HEK293T (cell line): ENCODE results near the gene LUM.

Experiments
- CTCF ChIA-PET: fragments of 350-600 bp; formaldehyde crosslinking; extraction: SDS; loops from one replicate; lab custom pipeline; 2021; ENCODE audit warnings: antibody characterized with exemption, inconsistent platforms; lab: Yijun Ruan, JAX
- POLR2A ChIA-PET: fragments of 350-600 bp; formaldehyde crosslinking; extraction: SDS; loops from one replicate; lab custom pipeline; 2020; ENCODE audit warnings: antibody characterized with exemption, inconsistent platforms; lab: Yijun Ruan, JAX
- DNase-seq: peaks from one replicate; pipeline ENCODE4 v3.0.0; 2012; ENCODE audit warnings: mixed read lengths; ENCODE audit errors: extremely low spot score
- ARNT ChIP-seq: fragments of 450-650 bp; IDR thresholded peaks from 2 replicates; pipeline ENCODE4 v1.6.1; 2017; ENCODE audit warnings: mild to moderate bottlenecking
- BHLHE40 ChIP-seq: fragments of 450-650 bp; IDR thresholded peaks from 2 replicates; pipeline ENCODE4 v1.6.1; 2016; ENCODE audit warnings: mild to moderate bottlenecking, moderate library complexity, borderline replicate concordance
- CTBP1 ChIP-seq: fragments of 450-650 bp; IDR thresholded peaks from 2 replicates; pipeline ENCODE4 v1.6.1; 2016; ENCODE audit warnings: borderline replicate concordance
- ELF4 ChIP-seq: fragments of 450-650 bp; IDR thresholded peaks from 2 replicates; pipeline ENCODE4 v1.6.1; 2017; ENCODE audit warnings: antibody characterized with exemption
- FOXA1 ChIP-seq: fragments of 450-650 bp; IDR thresholded peaks from 2 replicates; pipeline ENCODE4 v1.6.1; 2016; ENCODE audit warnings: mild to moderate bottlenecking
- FOXK2 ChIP-seq: fragments of 450-650 bp; IDR thresholded peaks from 2 replicates; pipeline ENCODE4 v1.6.1; 2016; ENCODE audit warnings: mild to moderate bottlenecking
- FOXM1 ChIP-seq: fragments of 450-650 bp; IDR thresholded peaks from 2 replicates; pipeline ENCODE4 v1.6.1; 2017; ENCODE audit warnings: mild to moderate bottlenecking, borderline replicate concordance
- HDGF ChIP-seq: fragments of 450-650 bp; IDR thresholded peaks from 2 replicates; pipeline ENCODE4 v1.6.1; 2017; ENCODE audit warnings: antibody characterized with exemption, borderline replicate concordance
- L3MBTL2 ChIP-seq: fragments of 450-650 bp; conservative IDR thresholded peaks from 2 replicates; pipeline ENCODE4 v1.6.1; 2016; ENCODE audit warnings: mild to moderate bottlenecking
- LEF1 ChIP-seq: fragments of 450-650 bp; IDR thresholded peaks from 2 replicates; pipeline ENCODE4 v1.6.1; 2017; ENCODE audit warnings: mild to moderate bottlenecking, borderline replicate concordance
- NFRKB ChIP-seq: fragments of 450-650 bp; IDR thresholded peaks from 2 replicates; pipeline ENCODE4 v1.6.1; 2016; ENCODE audit warnings: mild to moderate bottlenecking, moderate library complexity
- SP1 ChIP-seq: fragments of 450-650 bp; IDR thresholded peaks from 2 replicates; pipeline ENCODE4 v1.6.1; 2017
- SUZ12 ChIP-seq: fragments of 450-650 bp; IDR thresholded peaks from 2 replicates; pipeline ENCODE4 v1.6.1; 2016; ENCODE audit warnings: mild to moderate bottlenecking
- TARDBP ChIP-seq: fragments of 450-650 bp; IDR thresholded peaks from 2 replicates; pipeline ENCODE4 v1.6.1; 2016
- ZNF384 ChIP-seq: fragments of 450-650 bp; IDR thresholded peaks from 2 replicates; pipeline ENCODE4 v1.6.1; 2016
- TF ChIP-seq, protein P1 (sequence below): fragments of 450-650 bp; IDR thresholded peaks from 2 replicates; pipeline ENCODE4 v1.6.1; 2016

The LUM gene

DNA sequence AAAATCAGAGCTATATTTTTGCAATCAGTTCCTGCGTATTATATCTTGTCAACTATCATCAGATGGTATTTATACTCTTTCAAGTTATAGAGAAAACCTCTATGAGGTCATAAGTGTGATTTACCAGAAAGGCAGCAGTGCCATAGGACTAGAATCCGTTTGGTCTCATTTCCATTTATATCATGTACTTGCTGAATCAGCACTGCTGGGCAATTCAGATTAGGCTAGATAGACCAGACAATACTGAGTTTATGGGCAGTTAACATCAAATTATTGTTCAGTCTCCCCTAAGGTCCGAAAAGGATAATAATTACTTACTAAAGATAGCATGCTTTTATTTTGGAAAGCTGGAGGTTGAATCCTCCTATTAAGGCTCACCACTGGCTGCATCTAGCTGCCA, 46.7 kb downstream of the LUM start:
- ChIA-PET POLR2A (no interaction called here), CTCF (interaction anchor here (0.6 kb wide), 1 partner anchor 8 kb away, joined by 3 read pairs; no protein-coding TSS in a partner anchor)
- TF ChIP-seq, protein P1, sequence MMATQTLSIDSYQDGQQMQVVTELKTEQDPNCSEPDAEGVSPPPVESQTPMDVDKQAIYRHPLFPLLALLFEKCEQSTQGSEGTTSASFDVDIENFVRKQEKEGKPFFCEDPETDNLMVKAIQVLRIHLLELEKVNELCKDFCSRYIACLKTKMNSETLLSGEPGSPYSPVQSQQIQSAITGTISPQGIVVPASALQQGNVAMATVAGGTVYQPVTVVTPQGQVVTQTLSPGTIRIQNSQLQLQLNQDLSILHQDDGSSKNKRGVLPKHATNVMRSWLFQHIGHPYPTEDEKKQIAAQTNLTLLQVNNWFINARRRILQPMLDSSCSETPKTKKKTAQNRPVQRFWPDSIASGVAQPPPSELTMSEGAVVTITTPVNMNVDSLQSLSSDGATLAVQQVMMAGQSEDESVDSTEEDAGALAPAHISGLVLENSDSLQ = no peak
- TF ChIP-seq HDGF (no peak), SP1 (no peak), FOXK2 (no peak), FOXA1 (no peak), NFRKB (no peak), FOXM1 (no peak), SUZ12 (no peak), CTBP1 (no peak), LEF1 (no peak), ELF4 (no peak), TARDBP (no peak), ZNF384 (no peak), ARNT (no peak), BHLHE40 (no peak), L3MBTL2 (no peak)
- no peak for DNase-seq

DNA sequence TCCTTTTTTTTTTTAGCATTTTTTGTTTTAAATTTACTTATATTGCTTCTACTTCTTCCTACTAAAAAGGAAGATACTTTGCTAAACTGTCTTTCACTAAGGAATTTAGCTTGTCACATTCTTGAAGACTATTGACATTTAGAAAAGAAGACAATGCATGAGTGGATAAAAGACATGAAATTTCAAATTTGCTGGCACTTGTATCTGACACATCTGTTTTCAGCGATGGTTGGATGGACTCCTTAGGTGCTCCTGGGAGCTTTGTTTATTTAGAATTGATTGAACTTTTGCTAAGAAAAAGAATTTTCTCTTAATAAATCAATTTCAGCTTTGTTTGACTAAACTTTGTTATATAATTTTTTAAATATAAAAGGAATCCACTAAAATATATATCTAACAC, 50.2 kb downstream of the LUM start:
- ChIA-PET POLR2A (no interaction called here), CTCF (no interaction called here)
- TF ChIP-seq ZNF384 = no peak
- no peak for DNase-seq

DNA sequence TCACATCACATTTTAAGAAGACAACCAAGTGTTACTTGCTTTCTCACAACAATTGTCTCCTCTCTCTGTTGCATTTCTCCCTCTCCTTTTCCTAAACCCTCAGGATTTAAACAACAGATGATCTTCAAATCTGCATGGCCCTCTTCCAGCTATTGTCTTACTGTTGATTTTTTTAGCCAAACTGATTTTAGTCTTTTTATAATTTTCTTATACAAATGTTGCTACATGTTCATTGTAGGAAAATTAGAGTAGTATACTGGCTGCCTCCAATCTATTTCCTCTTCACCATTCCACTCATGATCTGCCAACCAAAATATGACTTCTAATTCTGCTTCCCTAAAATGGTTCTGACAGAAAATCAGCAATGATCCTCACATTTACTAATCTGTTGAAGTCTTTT, 52.1 kb downstream of the LUM start:
- TF ChIP-seq LEF1 (no peak), L3MBTL2 (no peak), BHLHE40 (no peak)
- DNase-seq = no peak
- POLR2A ChIA-PET = no interaction called here
- CTCF ChIA-PET = no interaction called here

DNA sequence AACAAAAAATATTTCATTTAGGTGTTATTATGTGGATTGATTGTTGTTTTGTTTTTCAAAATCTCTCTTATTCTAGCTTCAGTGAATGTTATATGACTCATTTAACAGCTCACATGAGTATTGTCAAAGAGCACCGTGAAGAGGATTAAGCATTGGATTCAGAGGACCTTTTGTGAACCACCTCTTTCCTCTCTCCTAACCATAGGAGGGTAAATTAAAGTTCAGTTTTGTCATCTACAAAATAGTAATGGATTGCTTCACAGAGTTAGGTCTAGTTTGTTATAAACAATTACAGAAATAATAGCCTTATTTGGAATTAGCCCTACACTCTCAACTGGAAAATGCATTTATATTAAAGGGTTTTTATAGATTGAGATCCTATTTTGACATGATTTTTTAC, 52.5 kb downstream of the LUM start:
- ChIA-PET POLR2A (no interaction called here), CTCF (no interaction called here)
- DNase-seq = no peak
- TF ChIP-seq BHLHE40 (no peak), SUZ12 (no peak), FOXA1 (no peak), ZNF384 (no peak), LEF1 (no peak), TARDBP (no peak)

DNA sequence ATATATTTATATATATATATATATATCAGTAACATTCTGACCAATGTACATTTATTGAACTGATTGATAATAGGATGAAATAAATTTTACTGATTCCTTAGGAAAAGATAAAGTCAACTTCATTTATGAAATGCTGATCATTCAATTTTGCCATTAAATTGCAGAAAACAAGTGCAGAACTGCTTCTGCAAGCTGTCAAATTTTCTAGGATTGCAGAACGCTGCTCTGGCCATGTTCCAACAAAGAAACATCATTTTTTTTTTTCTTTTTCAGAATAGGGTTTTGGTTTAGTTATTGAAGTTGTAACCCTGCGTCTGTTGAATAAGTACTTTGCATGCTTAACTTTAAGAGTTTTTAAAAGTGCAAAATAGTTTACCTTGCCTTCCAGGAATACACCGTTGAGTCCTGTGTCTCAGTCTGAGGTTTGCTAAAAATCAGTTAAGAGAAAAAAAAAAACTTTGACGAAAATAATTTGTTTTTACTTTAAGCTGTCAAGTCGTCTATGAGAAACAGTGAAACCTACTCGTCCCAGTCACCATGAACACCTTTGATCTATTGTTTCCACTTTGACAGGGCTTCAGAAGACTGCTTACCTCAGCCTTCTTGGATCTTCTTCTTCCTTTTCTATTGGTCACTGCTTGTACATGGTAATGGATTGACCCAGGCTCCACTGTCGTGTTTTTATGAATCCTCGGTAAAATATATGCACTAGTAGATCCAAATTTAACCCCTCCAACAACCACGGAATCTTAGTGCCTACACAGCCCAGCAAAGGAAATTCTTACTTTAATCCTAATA, 53.7 kb downstream of the LUM start, which contains the start of gene KERA:
TSS of gene KERA (minus strand) at position 657 of the 798 bp plus-strand sequence. CDS start 1,743 bp downstream, outside the sequence.
- TF ChIP-seq TARDBP (no peak), CTBP1 (no peak), FOXA1 (no peak), ARNT (no peak), SUZ12 (no peak), FOXM1 (no peak), BHLHE40 (no peak), LEF1 (no peak), HDGF (no peak), ELF4 (no peak), ZNF384 (no peak), NFRKB (no peak), SP1 (no peak), L3MBTL2 (no peak)
- TF ChIP-seq, protein P1 = no peak
- no peak for DNase-seq
- POLR2A ChIA-PET = no interaction called here
- CTCF ChIA-PET = no interaction called here

DNA sequence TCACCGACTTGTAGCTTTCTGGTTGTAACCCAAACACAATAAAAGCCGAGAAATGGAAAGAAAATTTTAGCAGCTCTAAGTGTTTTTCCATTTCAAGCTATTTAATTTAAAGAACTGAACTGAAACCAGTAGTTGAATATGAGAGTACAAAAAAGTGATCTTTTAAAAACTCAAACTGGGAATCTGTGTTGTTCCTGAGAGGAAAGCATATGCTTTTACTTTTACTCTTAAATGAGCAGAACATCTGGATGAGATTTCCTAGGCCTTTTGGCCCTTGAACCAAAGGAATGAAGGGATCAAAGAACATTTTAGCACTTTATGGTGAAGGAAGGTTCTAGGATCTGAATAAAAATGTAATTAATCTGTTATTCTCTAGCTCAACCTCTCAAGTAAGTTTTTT, 54.8 kb downstream of the LUM start:
- DNase-seq = no peak
- POLR2A ChIA-PET = no interaction called here
- CTCF ChIA-PET = interaction anchor here (0.7 kb wide), 1 partner anchor 9 kb away, joined by 3 read pairs; no protein-coding TSS in a partner anchor
- TF ChIP-seq SUZ12 = no peak
- no peak for TF ChIP-seq FOXK2
- TF ChIP-seq TARDBP = no peak
- no peak for TF ChIP-seq ZNF384
- TF ChIP-seq CTBP1 = no peak
- no peak for TF ChIP-seq SP1
- TF ChIP-seq NFRKB = no peak
- TF ChIP-seq LEF1 = no peak
- no peak for TF ChIP-seq FOXM1
- TF ChIP-seq ELF4 = no peak

DNA sequence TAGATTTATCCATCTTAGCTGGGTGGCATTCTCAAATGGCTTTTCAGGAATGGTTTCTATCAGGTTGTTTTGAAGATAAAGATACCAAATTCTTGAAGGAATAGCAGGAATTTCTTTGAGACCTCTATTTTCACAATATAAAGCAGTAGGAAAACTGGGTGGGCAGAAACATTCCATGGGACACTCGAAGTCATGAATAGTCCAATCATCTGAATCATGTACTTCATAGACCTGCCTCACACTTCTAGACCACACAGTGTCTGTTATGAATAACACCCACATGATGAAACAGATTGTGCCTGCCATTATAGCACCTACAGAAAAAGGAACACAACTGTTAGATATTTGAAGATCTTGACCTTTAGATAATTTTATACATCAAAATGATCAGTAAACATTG, 55.3 kb downstream of the LUM start:
- POLR2A ChIA-PET = no interaction called here
- TF ChIP-seq ZNF384 (no peak), ARNT (no peak), SP1 (no peak), CTBP1 (no peak), BHLHE40 (no peak), NFRKB (no peak), TARDBP (no peak), HDGF (no peak), ELF4 (no peak)
- TF ChIP-seq, protein P1 = no peak
- no peak for DNase-seq
- CTCF ChIA-PET = no interaction called here
